Gastrocnemius medialis (tissue), 4 donors: Measurements from ENCODE around the gene SLC35F6. TPM values are rescaled to one million over a fixed set of nuclear protein-coding genes. Genes with fewer than 3 reads are reported as not detected.

ENCODE experiments used
- ATAC-seq, 2 donors: fragments of 150-250 bp; one replicate each; pipeline ENCODE4 v1.9.1; 2016
- DNase-seq, 2 donors: peaks; one replicate each; pipeline ENCODE4 v3.0.0-alpha.2; 2019
- H3K27ac ChIP-seq, 4 donors: fragments of 200-600 bp; sonication (generic); 1 replicate in 1 of 4; 2 replicates in 3 of 4; pipeline ENCODE4 v1.5.1; 2016 to 2018; ENCODE audit warnings: mild to moderate bottlenecking in 2 of 4, moderate library complexity in 1 of 4
- H3K27me3 ChIP-seq, 3 donors: fragments of 200-600 bp; sonication (generic) in 2 of 3; 1 replicate in 1 of 3; 2 replicates in 2 of 3; pipeline versions ENCODE4 v1.5.1 to v1.6.0; 2016 to 2019; ENCODE audit warnings: mild to moderate bottlenecking in 1 of 3, moderate library complexity in 1 of 3
- H3K36me3 ChIP-seq, 2 donors: fragments of 200-600 bp; sonication (generic) in 1 of 2; one replicate each; pipeline ENCODE4 v1.5.1; 2017 to 2018
- H3K4me1 ChIP-seq, 2 donors: fragments of 200-600 bp; sonication (generic) in 1 of 2; one replicate each; pipeline ENCODE4 v1.5.1; 2016 to 2017; ENCODE audit warnings: mild to moderate bottlenecking in 2 of 2
- H3K4me3 ChIP-seq, 4 donors: fragments of 200-600 bp; sonication (generic) in 3 of 4; 1 replicate in 1 of 4; 2 replicates in 3 of 4; pipeline ENCODE4 v1.5.1; 2016 to 2019; ENCODE audit warnings: mild to moderate bottlenecking in 2 of 4
- H3K9me3 ChIP-seq, 3 donors: fragments of 200-600 bp; sonication (generic) in 2 of 3; 1 replicate in 1 of 3; 2 replicates in 2 of 3; pipeline ENCODE4 v1.5.1; 2016 to 2019
- POLR2A ChIP-seq, 2 donors: fragments of 450-650 bp; IDR thresholded peaks; one replicate each; pipeline ENCODE4 v1.6.1; 2017; ENCODE audit warnings: antibody characterized with exemption in 2 of 2, mild to moderate bottlenecking in 2 of 2, moderate library complexity in 2 of 2
- in situ Hi-C, 4 donors: fragments of 200-750 bp; cut with MboI; loops; one replicate each; pipeline versions ENCODE4 v1.15.0 to v1.8.0; 2017; ENCODE audit warnings: low sequenced_read_pairs in 4 of 4
- intact Hi-C: fragments of 100-400 bp; cut with DNase I; formaldehyde crosslinking; loops from one replicate; pipeline ENCODE4 v1.15.1; 2023; ENCODE audit warnings: low total_unique reads
- total RNA-seq, 4 donors: library from RNA; depleted of rRNA; stranded (reverse); fragments of >200 nt; gene quantifications; one replicate each; pipeline versions ENCODE4 v1.1.0 to v1.2.3, GENCODE V29; 2016
- TF ChIP-seq, protein P1 (sequence below), 5 experiments: fragments of 450-650 bp in 3 of 5; fragments of 200-600 bp in 2 of 5; sonication (generic) in 2 of 5; IDR thresholded peaks in 4 of 5; conservative IDR thresholded peaks in 1 of 5; 1 replicate in 4 of 5; 2 replicates in 1 of 5; pipeline ENCODE4 v1.5.1; 2016 to 2019; ENCODE audit warnings: antibody characterized with exemption in 5 of 5, mild to moderate bottlenecking in 3 of 5, moderate library complexity in 3 of 5

The SLC35F6 gene
- total RNA-seq, 4 donors from 2014 or later = 37.8 to 54.5 (median 45.9) TPM

DNA sequence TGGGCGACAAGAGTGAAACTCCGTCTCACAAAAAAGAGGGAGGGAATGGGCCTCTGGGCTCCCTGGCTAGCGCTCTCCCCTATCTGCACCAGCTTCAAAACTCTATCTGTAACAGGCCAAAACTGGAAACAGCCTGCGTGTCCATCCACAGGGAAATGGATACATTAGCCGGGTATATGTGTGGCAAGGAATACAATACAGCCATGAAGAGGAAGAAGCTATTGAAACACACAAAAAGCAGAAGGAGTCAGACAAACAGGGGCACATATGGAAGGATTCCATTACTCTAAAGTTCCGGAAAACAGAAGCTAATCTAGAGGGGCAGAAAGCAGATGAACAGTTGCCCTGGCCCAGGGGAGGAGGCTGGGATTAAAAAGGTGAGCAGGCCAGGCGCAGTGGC is 24.6 kb upstream of the SLC35F6 start:
- Histone ChIP-seq H3K4me3 (no peak overlapping the region), H3K27me3 (no peaks in the 10 kb centered on the region), H3K36me3 (no peaks in the 10 kb centered on the region), H3K9me3 (no peaks in the 10 kb centered on the region), H3K27ac (no peak overlapping the region), H3K4me1 (peaks cover 0 to 8% of the 10 kb centered on the region in 2 donors)
- in situ Hi-C loops (loop anchor here in 1 of 4 donors (5.0 kb wide), 1 partner anchor 137 kb away; no protein-coding TSS in a partner anchor), intact Hi-C loops (no loop called here)
- DNase-seq (no peak), ATAC-seq (no peak)
- no peak for TF ChIP-seq POLR2A (IDR thresholded peaks at IDR 0.05)
- TF ChIP-seq, protein P1, sequence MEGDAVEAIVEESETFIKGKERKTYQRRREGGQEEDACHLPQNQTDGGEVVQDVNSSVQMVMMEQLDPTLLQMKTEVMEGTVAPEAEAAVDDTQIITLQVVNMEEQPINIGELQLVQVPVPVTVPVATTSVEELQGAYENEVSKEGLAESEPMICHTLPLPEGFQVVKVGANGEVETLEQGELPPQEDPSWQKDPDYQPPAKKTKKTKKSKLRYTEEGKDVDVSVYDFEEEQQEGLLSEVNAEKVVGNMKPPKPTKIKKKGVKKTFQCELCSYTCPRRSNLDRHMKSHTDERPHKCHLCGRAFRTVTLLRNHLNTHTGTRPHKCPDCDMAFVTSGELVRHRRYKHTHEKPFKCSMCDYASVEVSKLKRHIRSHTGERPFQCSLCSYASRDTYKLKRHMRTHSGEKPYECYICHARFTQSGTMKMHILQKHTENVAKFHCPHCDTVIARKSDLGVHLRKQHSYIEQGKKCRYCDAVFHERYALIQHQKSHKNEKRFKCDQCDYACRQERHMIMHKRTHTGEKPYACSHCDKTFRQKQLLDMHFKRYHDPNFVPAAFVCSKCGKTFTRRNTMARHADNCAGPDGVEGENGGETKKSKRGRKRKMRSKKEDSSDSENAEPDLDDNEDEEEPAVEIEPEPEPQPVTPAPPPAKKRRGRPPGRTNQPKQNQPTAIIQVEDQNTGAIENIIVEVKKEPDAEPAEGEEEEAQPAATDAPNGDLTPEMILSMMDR (IDR thresholded peaks at IDR 0.05 in 4 of 5, conservative IDR thresholded peaks at IDR 0.05 in 1 of 5) = no peak

DNA sequence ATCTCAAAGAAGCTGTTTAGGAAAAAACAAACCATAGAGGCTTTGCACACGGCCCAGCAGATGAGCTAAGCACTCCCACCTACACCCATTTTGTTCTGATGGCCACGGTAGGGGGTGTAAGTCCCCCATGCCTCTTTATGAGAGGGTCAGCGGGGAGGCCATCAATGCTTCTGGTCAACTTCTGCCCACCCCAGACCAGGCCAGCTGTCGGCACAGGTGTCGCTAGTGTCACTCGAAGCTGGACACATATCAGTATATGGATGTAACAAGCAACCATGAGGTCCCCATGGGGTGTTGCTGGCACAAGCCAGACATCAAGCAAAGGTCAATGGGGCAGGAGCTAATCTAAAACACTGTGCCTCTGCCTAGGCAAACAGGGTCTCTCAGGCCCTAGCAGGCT is 23.7 kb upstream of the SLC35F6 start:
- DNase-seq (no peak), ATAC-seq (no peak)
- no peaks in the 10 kb centered on the region for H3K27me3 ChIP-seq
- no peak for TF ChIP-seq POLR2A (IDR thresholded peaks at IDR 0.05)
- TF ChIP-seq, protein P1 (IDR thresholded peaks at IDR 0.05 in 4 of 5, conservative IDR thresholded peaks at IDR 0.05 in 1 of 5) = no peak
- H3K4me3 ChIP-seq = no peak overlapping the region
- H3K36me3 ChIP-seq = no peaks in the 10 kb centered on the region
- no peaks in the 10 kb centered on the region for H3K9me3 ChIP-seq
- in situ Hi-C loops = loop anchor here in 1 of 4 donors (5.0 kb wide), 1 partner anchor 138 kb away; no protein-coding TSS in a partner anchor
- no peak overlapping the region for H3K27ac ChIP-seq
- intact Hi-C loops = no loop called here
- H3K4me1 ChIP-seq = peaks cover 0 to 8% of the 10 kb centered on the region in 2 donors

DNA sequence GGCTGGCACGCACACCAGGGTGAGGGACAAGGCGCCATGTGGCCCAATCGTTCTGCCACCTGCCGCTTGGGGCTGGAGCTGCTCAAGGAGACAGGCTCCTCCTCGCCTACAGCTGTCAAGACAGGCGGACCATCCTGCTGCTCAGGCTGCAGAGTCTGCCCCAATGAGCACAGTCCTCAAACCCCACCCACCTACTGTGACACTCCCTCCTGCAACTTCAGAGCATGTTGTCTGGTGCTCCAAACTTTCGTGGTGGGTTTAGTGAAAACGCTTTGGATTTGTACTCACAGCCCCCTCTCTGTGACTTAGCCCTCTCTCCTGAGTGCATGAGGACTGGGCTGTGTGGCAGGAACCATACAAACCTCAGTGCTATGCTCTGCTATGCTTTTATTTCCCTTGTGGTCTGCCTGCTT is 23.2 kb upstream of the SLC35F6 start:
- no peak overlapping the region for H3K4me3 ChIP-seq

DNA sequence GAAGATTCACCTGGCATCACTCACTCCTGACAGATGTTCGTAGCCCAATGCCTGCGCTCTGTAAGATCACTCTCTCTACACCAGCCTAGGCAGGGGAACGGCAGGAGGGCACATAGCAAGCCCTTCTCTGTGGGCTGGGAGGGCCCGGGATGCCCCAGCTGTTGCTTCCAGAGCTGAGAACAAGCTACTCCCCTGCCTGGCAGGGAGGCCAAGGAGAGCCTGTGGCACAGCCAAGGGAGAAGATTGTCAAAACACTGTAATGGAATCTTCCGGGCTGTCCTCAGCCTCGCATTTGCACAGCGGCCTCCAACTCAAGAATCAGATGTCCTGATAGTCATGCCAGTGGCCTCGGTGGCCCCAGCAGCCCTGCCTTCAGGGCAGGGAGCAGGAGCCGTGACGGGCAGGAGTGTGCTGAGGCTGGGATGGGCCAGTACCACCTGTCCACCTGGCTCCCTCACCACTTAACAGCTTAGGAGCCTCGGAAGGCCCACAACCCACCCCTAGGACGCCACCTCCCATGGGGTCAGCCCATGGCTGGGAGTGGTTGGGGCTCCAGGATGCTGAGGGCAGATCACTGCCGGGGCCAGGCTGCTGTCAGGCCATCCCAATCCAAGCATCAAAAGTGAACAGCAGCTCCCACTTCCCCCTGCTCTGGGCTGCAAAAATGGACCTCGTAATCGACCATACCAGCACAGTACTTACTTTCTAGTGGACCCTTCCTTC is 21.9 kb upstream of the SLC35F6 start:
- Histone ChIP-seq H3K27ac (peak overlapping the region in 1 of 4 donors; percentile 39), H3K27me3 (no peaks in the 10 kb centered on the region), H3K36me3 (no peaks in the 10 kb centered on the region), H3K4me3 (no peak overlapping the region), H3K9me3 (no peaks in the 10 kb centered on the region), H3K4me1 (peaks cover 0 to 8% of the 10 kb centered on the region in 2 donors)
- in situ Hi-C loops (loop anchor here in 1 of 4 donors (5.0 kb wide), 1 partner anchor 140 kb away; no protein-coding TSS in a partner anchor), intact Hi-C loops (no loop called here)
- DNase-seq = peak in 1 of 2 donors; percentile 35
- TF ChIP-seq, protein P1 (IDR thresholded peaks at IDR 0.05 in 4 of 5, conservative IDR thresholded peaks at IDR 0.05 in 1 of 5) = no peak
- TF ChIP-seq POLR2A (IDR thresholded peaks at IDR 0.05) = no peak
- ATAC-seq = peak; percentile 51 to 61

More for the DNA sequence above, 23.2 kb upstream of the SLC35F6 start:
- H3K27ac ChIP-seq = no peak overlapping the region
- no peaks in the 10 kb centered on the region for H3K36me3 ChIP-seq
- peaks cover 0 to 8% of the 10 kb centered on the region in 2 donors for H3K4me1 ChIP-seq
- TF ChIP-seq POLR2A (IDR thresholded peaks at IDR 0.05) = no peak
- TF ChIP-seq, protein P1 (IDR thresholded peaks at IDR 0.05 in 4 of 5, conservative IDR thresholded peaks at IDR 0.05 in 1 of 5) = no peak
- in situ Hi-C loops = loop anchor here in 1 of 4 donors (5.0 kb wide), 1 partner anchor 139 kb away; no protein-coding TSS in a partner anchor
- H3K27me3 ChIP-seq = no peaks in the 10 kb centered on the region
- ATAC-seq (no peak), DNase-seq (no peak)
- intact Hi-C loops = no loop called here
- H3K9me3 ChIP-seq = no peaks in the 10 kb centered on the region
